Endodermal cell (in vitro differentiated cells): ENCODE results near the gene WFDC8. TPM values are rescaled to one million over a fixed set of nuclear protein-coding genes. Genes with fewer than 3 reads are reported as not detected.

ENCODE experiments used
- DNase-seq: peaks from one replicate; pipeline ENCODE4 v3.0.0-alpha.2; 2017
- H3K27ac ChIP-seq: 2 replicates; pipeline ENCODE4 v1.5.1; 2013; ENCODE audit warnings: mild to moderate bottlenecking, low read depth, low read length, moderate library complexity
- H3K27me3 ChIP-seq: 2 replicates; pipeline ENCODE4 v1.6.1; 2013; ENCODE audit warnings: mild to moderate bottlenecking, low read length, moderate library complexity; ENCODE audit not compliant: insufficient read depth, control insufficient read depth, poor library complexity, severe bottlenecking
- H3K36me3 ChIP-seq: 2 replicates; pipeline ENCODE4 v1.7.0; 2013; ENCODE audit warnings: mild to moderate bottlenecking, low read length, moderate library complexity; ENCODE audit not compliant: control insufficient read depth, insufficient read depth
- H3K4me1 ChIP-seq: one replicate; pipeline ENCODE4 v1.7.0; 2013; ENCODE audit warnings: low read length; ENCODE audit not compliant: control insufficient read depth, insufficient read depth
- H3K4me3 ChIP-seq: 2 replicates; pipeline ENCODE4 v1.5.1; 2013; ENCODE audit warnings: mild to moderate bottlenecking, low read length, moderate library complexity
- H3K9ac ChIP-seq: 2 replicates; pipeline ENCODE4 v1.6.1; 2013; ENCODE audit warnings: mild to moderate bottlenecking, low read length, moderate library complexity; ENCODE audit not compliant: poor library complexity, severe bottlenecking; ENCODE audit errors: extremely low read depth
- H3K9me3 ChIP-seq: 2 replicates; pipeline ENCODE4 v1.6.1; 2013; ENCODE audit warnings: mild to moderate bottlenecking, low read length, moderate library complexity; ENCODE audit not compliant: control insufficient read depth
- H3K27ac Mint-ChIP-seq: 2 replicates; pipeline ENCODE4 v1.8.0; 2020; ENCODE audit warnings: mixed read lengths
- H3K27me3 Mint-ChIP-seq: 2 replicates; pipeline ENCODE4 v1.8.0; 2021; ENCODE audit warnings: mild to moderate bottlenecking, mixed read lengths; ENCODE audit not compliant: insufficient read depth
- H3K36me3 Mint-ChIP-seq: 2 replicates; pipeline ENCODE4 v1.8.0; 2020; ENCODE audit warnings: low read depth, mixed read lengths
- H3K4me1 Mint-ChIP-seq: 2 replicates; pipeline ENCODE4 v1.8.0; 2020; ENCODE audit warnings: mixed read lengths
- H3K4me3 Mint-ChIP-seq: 2 replicates; pipeline ENCODE4 v1.8.0; 2020; ENCODE audit warnings: mild to moderate bottlenecking, moderate library complexity, mixed read lengths
- H3K9me3 Mint-ChIP-seq: 2 replicates; pipeline ENCODE4 v1.8.0; 2020; ENCODE audit warnings: mild to moderate bottlenecking, mixed read lengths
- WGBS, 2 experiments: methylation state at CpG; one replicate each; pipeline versions ENCODE4 v1.1.5 to v1.1.7; 2013; ENCODE audit warnings: missing lambda C conversion rate in 2 of 2, mixed read lengths in 1 of 2; ENCODE audit not compliant: insufficient coverage in 1 of 2, insufficient read length in 1 of 2; 5-methylcytosine and 5-hydroxymethylcytosine counted together
- total RNA-seq, 2 donors: library from RNA; stranded (reverse); fragmentation: NEBNext Ultra II Directional in 1 of 2; extraction: Animal tissue kit (Norgen Biotek cat#: 25700) in 1 of 2; gene quantifications; 2 replicates in 1 of 2; 3 replicates in 1 of 2; pipeline ENCODE4 v1.2.1, GENCODE V29; 2021
- TF ChIP-seq, protein P1 (sequence below): fragments of 200-600 bp; sonication (generic); conservative IDR thresholded peaks from 2 replicates; pipeline ENCODE4 v1.5.0; 2021; ENCODE audit warnings: antibody characterized with exemption, mild to moderate bottlenecking

The WFDC8 gene
- total RNA-seq, 2 donors from 2014 or later, result not detected

DNA sequence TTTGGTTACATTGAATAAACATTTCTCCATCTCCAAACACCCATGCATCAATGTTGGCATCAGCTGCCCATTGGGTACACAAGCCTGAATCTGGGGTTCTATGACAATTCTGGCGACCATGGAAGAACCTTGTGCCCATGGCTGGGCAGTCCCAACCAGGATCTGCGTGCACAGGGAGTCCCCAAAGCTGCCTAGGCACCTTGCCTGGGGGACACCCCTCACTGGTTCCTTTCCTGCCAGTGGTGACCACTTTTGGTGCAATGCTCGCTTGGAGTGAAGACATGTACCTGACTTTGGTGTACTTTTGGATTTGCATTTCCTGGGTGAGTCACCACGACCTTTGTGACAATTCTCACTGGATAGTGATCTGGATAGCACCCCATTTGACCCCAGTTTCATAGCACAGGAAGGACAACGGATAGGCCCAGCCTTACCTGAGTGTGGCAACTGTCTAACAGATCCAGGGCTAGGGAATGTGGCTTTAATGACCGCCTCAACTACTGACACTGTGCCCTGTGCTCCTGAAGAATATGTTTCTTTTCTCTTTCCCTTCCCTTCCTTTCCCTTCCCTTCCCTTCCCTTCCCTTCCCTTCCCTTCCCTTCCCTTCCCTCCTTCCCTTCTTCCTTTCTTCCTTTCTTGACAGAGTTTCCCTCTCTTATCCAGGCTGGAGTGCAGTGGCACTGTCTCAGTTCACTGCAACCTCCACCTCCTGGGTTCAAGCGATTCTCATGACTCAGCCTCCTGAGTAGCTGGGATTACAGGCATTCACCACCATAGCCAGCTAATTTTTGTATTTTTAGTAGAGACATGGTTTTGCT, 70.8 kb downstream of the WFDC8 start:
- no peak for DNase-seq
- Histone ChIP-seq H3K9ac (no peak overlapping the region), H3K4me3 (no peak overlapping the region), H3K4me1 (peaks cover 7% of the 10 kb centered on the region), H3K36me3 (no peaks in the 10 kb centered on the region), H3K27ac (no peak overlapping the region), H3K9me3 (peaks cover 20% of the 10 kb centered on the region), H3K27me3 (peaks cover 86% of the 10 kb centered on the region)
- H3K4me3 Mint-ChIP-seq, result no peak overlapping the region
- TF ChIP-seq, protein P1, sequence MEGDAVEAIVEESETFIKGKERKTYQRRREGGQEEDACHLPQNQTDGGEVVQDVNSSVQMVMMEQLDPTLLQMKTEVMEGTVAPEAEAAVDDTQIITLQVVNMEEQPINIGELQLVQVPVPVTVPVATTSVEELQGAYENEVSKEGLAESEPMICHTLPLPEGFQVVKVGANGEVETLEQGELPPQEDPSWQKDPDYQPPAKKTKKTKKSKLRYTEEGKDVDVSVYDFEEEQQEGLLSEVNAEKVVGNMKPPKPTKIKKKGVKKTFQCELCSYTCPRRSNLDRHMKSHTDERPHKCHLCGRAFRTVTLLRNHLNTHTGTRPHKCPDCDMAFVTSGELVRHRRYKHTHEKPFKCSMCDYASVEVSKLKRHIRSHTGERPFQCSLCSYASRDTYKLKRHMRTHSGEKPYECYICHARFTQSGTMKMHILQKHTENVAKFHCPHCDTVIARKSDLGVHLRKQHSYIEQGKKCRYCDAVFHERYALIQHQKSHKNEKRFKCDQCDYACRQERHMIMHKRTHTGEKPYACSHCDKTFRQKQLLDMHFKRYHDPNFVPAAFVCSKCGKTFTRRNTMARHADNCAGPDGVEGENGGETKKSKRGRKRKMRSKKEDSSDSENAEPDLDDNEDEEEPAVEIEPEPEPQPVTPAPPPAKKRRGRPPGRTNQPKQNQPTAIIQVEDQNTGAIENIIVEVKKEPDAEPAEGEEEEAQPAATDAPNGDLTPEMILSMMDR, result no peak
- H3K27me3 Mint-ChIP-seq, result peaks cover 81% of the 10 kb centered on the region
- H3K9me3 Mint-ChIP-seq, result peaks cover 23% of the 10 kb centered on the region
- WGBS, 2 experiments, result 91 to 92% methylated on average over 6 to 7 of the region's 7 CpGs
- peaks cover 7% of the 10 kb centered on the region for H3K36me3 Mint-ChIP-seq
- peaks cover 21% of the 10 kb centered on the region for H3K4me1 Mint-ChIP-seq
- no peak overlapping the region for H3K27ac Mint-ChIP-seq

DNA sequence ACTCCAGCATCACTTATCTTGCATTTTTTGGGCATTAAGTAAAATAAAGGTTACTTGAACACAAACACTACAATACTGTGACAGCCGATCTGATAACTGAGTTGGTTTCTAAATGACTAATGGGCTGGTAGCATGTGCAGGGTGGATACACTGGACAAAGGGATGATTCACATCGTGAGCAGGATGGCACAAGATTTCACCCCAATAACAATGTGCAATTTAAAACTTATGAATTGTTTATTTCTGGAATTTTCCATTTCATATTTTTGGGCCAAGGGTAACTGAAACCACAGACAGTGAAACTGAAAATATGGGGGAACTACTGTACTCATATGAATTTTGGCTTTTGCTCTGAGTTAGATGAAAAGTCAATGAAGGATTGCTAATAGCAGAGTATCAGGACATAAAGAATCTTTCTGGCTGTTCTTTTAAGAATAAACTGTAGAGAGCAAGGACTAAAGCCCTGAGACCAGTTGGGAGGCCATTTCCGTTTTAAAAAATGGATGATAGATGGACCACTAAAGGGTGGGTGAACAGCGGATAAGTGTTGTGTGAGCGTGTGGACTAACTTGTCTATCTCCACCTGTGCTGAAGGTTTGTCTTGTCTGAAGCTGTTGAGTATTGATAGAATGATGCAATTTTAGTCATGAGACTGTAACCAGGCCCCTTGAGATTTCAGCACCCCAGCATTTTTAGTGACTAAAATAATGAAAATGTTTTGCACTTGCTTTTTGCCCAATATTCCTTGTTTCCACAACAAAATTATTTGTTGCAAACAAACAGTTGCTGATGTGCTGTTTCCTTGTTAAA, 71.9 kb downstream of the WFDC8 start:
- peaks cover 7% of the 10 kb centered on the region for H3K4me1 ChIP-seq
- no peak overlapping the region for H3K27ac ChIP-seq
- H3K4me3 ChIP-seq, result no peak overlapping the region
- H3K36me3 Mint-ChIP-seq, result peaks cover 7% of the 10 kb centered on the region
- TF ChIP-seq, protein P1, result no peak
- WGBS, 2 experiments, result 85 to 91% methylated on average over 4 to 5 of the region's 5 CpGs
- H3K9me3 ChIP-seq, result peaks cover 20% of the 10 kb centered on the region
- H3K9ac ChIP-seq, result no peak overlapping the region
- H3K27me3 Mint-ChIP-seq, result peaks cover 80% of the 10 kb centered on the region
- no peak for DNase-seq
- no peak overlapping the region for H3K4me3 Mint-ChIP-seq
- no peaks in the 10 kb centered on the region for H3K36me3 ChIP-seq
- H3K27me3 ChIP-seq, result peaks cover 86% of the 10 kb centered on the region
- H3K9me3 Mint-ChIP-seq, result peaks cover 23% of the 10 kb centered on the region
- peaks cover 21% of the 10 kb centered on the region for H3K4me1 Mint-ChIP-seq
- H3K27ac Mint-ChIP-seq, result no peak overlapping the region

DNA sequence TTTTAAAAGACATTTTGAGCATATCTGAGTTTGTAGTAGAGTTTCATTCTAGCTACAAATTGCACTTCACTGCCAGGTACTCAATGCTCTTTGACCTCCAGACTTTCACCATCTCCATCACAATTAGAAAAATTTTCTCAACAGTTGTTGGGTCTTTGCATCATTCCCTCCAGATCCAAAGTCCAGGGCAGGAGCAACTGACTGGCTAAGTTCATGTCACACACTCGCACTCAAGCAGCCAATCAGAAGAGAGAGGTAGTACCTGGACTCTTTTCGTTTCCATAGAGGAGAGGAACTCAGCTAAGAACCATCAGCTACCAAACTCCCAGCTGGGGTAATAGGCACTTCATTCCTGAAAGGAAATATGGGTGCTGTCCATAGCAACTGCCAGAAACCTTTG, 72.7 kb downstream of the WFDC8 start:
- 83 to 93% methylated on average over 2 of the region's 2 CpGs for WGBS, 2 experiments
- peaks cover 7% of the 10 kb centered on the region for H3K36me3 Mint-ChIP-seq
- DNase-seq, result no peak
- TF ChIP-seq, protein P1, result no peak
- peaks cover 21% of the 10 kb centered on the region for H3K4me1 Mint-ChIP-seq
- H3K9me3 ChIP-seq, result peaks cover 20% of the 10 kb centered on the region
- no peaks in the 10 kb centered on the region for H3K36me3 ChIP-seq
- peaks cover 7% of the 10 kb centered on the region for H3K4me1 ChIP-seq
- H3K27me3 Mint-ChIP-seq, result peaks cover 78% of the 10 kb centered on the region
- H3K27me3 ChIP-seq, result peaks cover 86% of the 10 kb centered on the region
- H3K4me3 Mint-ChIP-seq, result no peak overlapping the region
- no peak overlapping the region for H3K9ac ChIP-seq
- no peak overlapping the region for H3K27ac Mint-ChIP-seq
- no peak overlapping the region for H3K4me3 ChIP-seq
- no peak overlapping the region for H3K27ac ChIP-seq
- peaks cover 23% of the 10 kb centered on the region for H3K9me3 Mint-ChIP-seq
